ENCODE measurements around the gene TOX2.

DNA sequence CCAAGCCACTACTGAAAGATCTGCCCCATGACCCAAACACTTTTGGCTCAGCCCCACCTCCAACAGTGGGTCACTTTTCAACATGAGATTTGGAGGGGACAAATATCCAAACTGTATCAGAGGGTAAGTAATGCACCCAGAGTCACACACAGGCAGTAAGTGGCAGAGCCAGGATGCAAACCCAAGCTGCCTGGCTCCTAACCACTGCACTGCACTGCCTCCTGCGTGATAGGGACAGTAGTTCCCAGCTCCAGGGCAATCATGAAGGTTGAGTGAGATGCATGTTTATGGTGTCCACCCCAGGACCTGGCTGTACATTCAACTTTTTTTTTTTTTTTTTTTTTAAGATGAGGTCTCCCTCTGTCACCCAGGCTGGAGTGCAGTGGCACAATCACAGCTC, 88.2 kb downstream of the TOX2 start:
- TF ChIP-seq ZNF174 (tag by site-specific recombination; IDR thresholded peaks at IDR 0.05) = no peak
- no peak for TF ChIP-seq ZNF10 (tag by site-specific recombination; IDR thresholded peaks at IDR 0.05)
- TF ChIP-seq ZSCAN30 (tag by site-specific recombination; IDR thresholded peaks at IDR 0.05) = no peak
- TF ChIP-seq SETDB1 (IDR thresholded peaks at IDR 0.05; ENCODE audit: insufficient read length, low read length) = no peak
- TF ChIP-seq, protein P1, sequence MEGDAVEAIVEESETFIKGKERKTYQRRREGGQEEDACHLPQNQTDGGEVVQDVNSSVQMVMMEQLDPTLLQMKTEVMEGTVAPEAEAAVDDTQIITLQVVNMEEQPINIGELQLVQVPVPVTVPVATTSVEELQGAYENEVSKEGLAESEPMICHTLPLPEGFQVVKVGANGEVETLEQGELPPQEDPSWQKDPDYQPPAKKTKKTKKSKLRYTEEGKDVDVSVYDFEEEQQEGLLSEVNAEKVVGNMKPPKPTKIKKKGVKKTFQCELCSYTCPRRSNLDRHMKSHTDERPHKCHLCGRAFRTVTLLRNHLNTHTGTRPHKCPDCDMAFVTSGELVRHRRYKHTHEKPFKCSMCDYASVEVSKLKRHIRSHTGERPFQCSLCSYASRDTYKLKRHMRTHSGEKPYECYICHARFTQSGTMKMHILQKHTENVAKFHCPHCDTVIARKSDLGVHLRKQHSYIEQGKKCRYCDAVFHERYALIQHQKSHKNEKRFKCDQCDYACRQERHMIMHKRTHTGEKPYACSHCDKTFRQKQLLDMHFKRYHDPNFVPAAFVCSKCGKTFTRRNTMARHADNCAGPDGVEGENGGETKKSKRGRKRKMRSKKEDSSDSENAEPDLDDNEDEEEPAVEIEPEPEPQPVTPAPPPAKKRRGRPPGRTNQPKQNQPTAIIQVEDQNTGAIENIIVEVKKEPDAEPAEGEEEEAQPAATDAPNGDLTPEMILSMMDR (tag by site-specific recombination; IDR thresholded peaks at IDR 0.05) = no peak
- TF ChIP-seq ZNF311 (tag by site-specific recombination; IDR thresholded peaks at IDR 0.05; ENCODE audit: borderline replicate concordance) = no peak

Measured in HEK293 (cell line).